OCI-LY1 (cell line): Measurements from ENCODE around the gene RAI14.

Experiments used
- H2AFZ ChIP-seq: fragments of 200-600 bp; sonication (generic), shearing (Covaris generic); 2 replicates; pipeline ENCODE4 v1.6.0; 2014; ENCODE audit warnings: antibody characterized with exemption, mild to moderate bottlenecking, low read length
- H3F3A ChIP-seq: fragments of 200-600 bp; sonication (generic), shearing (Covaris generic); 2 replicates; pipeline ENCODE4 v1.6.0; 2014; ENCODE audit warnings: mild to moderate bottlenecking, antibody characterized with exemption, low read length, moderate library complexity; ENCODE audit not compliant: insufficient read depth
- H3K27ac ChIP-seq: fragments of 200-600 bp; sonication (generic); 2 replicates; pipeline ENCODE4 v1.5.1; 2014; ENCODE audit warnings: low read length, mixed run types, mild to moderate bottlenecking, low read depth; ENCODE audit not compliant: poor library complexity, severe bottlenecking
- H3K27me3 ChIP-seq: fragments of 200-600 bp; sonication (generic); 2 replicates; pipeline ENCODE4 v1.6.0; 2014; ENCODE audit warnings: antibody characterized with exemption, mild to moderate bottlenecking, low read length, moderate library complexity; ENCODE audit not compliant: insufficient read depth
- H3K36me3 ChIP-seq: fragments of 200-600 bp; sonication (generic); 2 replicates; pipeline ENCODE4 v1.6.1; 2014; ENCODE audit warnings: mild to moderate bottlenecking, antibody characterized with exemption, low read length, moderate library complexity, mixed read lengths; ENCODE audit not compliant: insufficient read depth
- H3K4me1 ChIP-seq: fragments of 200-600 bp; sonication (generic); 2 replicates; pipeline ENCODE4 v1.5.1; 2014; ENCODE audit warnings: mild to moderate bottlenecking, low read length, moderate library complexity; ENCODE audit not compliant: insufficient read depth, severe bottlenecking
- H3K4me2 ChIP-seq: fragments of 200-600 bp; sonication (generic), shearing (Covaris generic); 2 replicates; pipeline ENCODE4 v1.6.1; 2014; ENCODE audit warnings: low read length
- H3K4me3 ChIP-seq: fragments of 200-600 bp; sonication (generic); 2 replicates; pipeline ENCODE4 v1.5.1; 2014; ENCODE audit warnings: low read length, low read depth, mild to moderate bottlenecking, mixed read lengths; ENCODE audit not compliant: poor library complexity, severe bottlenecking
- H3K79me2 ChIP-seq: fragments of 200-600 bp; shearing (Covaris generic); 2 replicates; pipeline ENCODE4 v1.6.1; 2016; ENCODE audit warnings: mixed run types, low read length, mixed read lengths; ENCODE audit not compliant: insufficient read depth
- H3K9ac ChIP-seq: fragments of 200-600 bp; sonication (generic), shearing (Covaris generic); 2 replicates; pipeline ENCODE4 v1.6.1; 2014; ENCODE audit warnings: mild to moderate bottlenecking, low read length, mixed read lengths
- H3K9me2 ChIP-seq: fragments of 200-600 bp; sonication (generic), shearing (Covaris generic); 2 replicates; pipeline ENCODE4 v1.6.1; 2014; ENCODE audit warnings: low read depth, mild to moderate bottlenecking, low read length, mixed read lengths
- H3K9me3 ChIP-seq: fragments of 200-600 bp; shearing (Covaris generic); 2 replicates; pipeline ENCODE4 v1.6.1; 2014; ENCODE audit warnings: low read length, mixed read lengths
- H4K20me1 ChIP-seq: fragments of 200-600 bp; sonication (generic), shearing (Covaris generic); 2 replicates; pipeline ENCODE4 v1.6.0; 2016; ENCODE audit warnings: mild to moderate bottlenecking, low read length; ENCODE audit not compliant: insufficient read depth
- CTCF ChIP-seq: fragments of 200-600 bp; sonication (generic), shearing (Covaris generic); IDR thresholded peaks from 2 replicates; pipeline ENCODE4 v1.5.1; 2017; ENCODE audit warnings: mild to moderate bottlenecking, antibody characterized with exemption, low read length, moderate library complexity, mixed read lengths
- EZH2 ChIP-seq: fragments of 200-600 bp; sonication (generic), shearing (Covaris generic); IDR thresholded peaks from 2 replicates; pipeline ENCODE4 v1.8.0; 2017; ENCODE audit warnings: borderline replicate concordance, mixed run types, mild to moderate bottlenecking, antibody characterized with exemption, low read length, moderate library complexity, mixed read lengths

The RAI14 gene

DNA sequence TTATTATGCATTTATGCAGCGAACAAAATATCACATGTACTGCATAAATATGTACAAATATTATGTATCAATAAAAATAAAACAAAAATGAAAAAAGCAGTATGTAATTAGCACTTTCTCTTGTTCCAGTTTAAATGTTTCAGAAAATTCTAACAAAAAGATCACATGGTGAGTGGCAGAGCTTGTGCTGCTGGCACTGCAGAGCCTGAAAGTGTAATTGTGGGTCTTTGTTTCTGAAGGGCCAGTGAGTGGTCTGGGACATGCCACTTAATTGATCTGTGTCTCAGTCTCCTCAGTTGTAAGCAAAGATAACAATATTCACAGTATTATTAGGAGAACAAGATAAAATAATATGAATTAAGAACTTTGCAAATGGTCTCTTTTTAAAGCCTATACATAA, 39.5 kb upstream of the RAI14 start:
- Histone ChIP-seq H3K27me3 (no peaks in the 10 kb centered on the region), H3K9me2 (no peaks in the 10 kb centered on the region), H3K27ac (no peak overlapping the region), H3K79me2 (no peaks in the 10 kb centered on the region), H2AFZ (no peak overlapping the region), H3K9me3 (no peaks in the 10 kb centered on the region), H3F3A (no peaks in the 10 kb centered on the region), H4K20me1 (no peaks in the 10 kb centered on the region), H3K4me2 (no peak overlapping the region), H3K9ac (no peak overlapping the region), H3K4me3 (no peak overlapping the region), H3K36me3 (no peaks in the 10 kb centered on the region), H3K4me1 (no peaks in the 10 kb centered on the region)
- TF ChIP-seq CTCF = no peak
- TF ChIP-seq EZH2 = no peak

- H3K9me3 ChIP-seq = no peaks in the 10 kb centered on the region
- H2AFZ ChIP-seq = no peak overlapping the region
- no peaks in the 10 kb centered on the region for H3K27me3 ChIP-seq
- no peaks in the 10 kb centered on the region for H3F3A ChIP-seq
- no peaks in the 10 kb centered on the region for H3K36me3 ChIP-seq
- H3K79me2 ChIP-seq = no peaks in the 10 kb centered on the region
- TF ChIP-seq CTCF (no peak), EZH2 (no peak)
- no peaks in the 10 kb centered on the region for H4K20me1 ChIP-seq
- H3K4me1 ChIP-seq = no peaks in the 10 kb centered on the region
- H3K9ac ChIP-seq = no peak overlapping the region
- H3K27ac ChIP-seq = no peak overlapping the region
- no peak overlapping the region for H3K4me2 ChIP-seq
- H3K4me3 ChIP-seq = no peak overlapping the region
- no peaks in the 10 kb centered on the region for H3K9me2 ChIP-seq
Measured at GRCh38 chr5:34618371-34619065, 37.6 kb upstream of the RAI14 start.

DNA sequence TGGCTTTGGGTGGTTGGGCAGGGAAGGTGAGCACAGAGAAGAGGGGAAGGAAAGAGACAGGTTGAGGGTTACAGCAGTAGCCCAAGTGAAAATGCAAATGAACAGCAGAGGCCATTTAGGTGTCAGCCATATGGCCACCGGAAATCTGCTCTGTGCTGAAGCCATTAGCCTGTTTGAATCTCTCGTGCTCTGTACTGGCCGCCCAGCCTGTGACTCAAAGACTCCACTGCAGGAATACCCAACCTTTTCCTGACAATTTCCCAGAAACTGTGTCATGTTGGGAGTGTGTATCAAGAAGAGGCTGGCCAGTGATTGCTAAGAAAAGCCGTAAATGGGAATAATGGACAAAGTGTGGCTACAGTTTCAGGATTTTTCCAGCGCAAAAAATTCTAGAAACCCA, 35.9 kb upstream of the RAI14 start:
- Histone ChIP-seq H3K9me2 (no peaks in the 10 kb centered on the region), H3F3A (no peaks in the 10 kb centered on the region), H3K27ac (no peak overlapping the region), H3K4me3 (no peak overlapping the region), H3K9ac (no peak overlapping the region), H4K20me1 (no peaks in the 10 kb centered on the region), H3K27me3 (no peaks in the 10 kb centered on the region), H3K4me1 (no peaks in the 10 kb centered on the region), H2AFZ (no peak overlapping the region), H3K36me3 (no peaks in the 10 kb centered on the region), H3K9me3 (no peaks in the 10 kb centered on the region), H3K4me2 (no peak overlapping the region), H3K79me2 (no peaks in the 10 kb centered on the region)
- TF ChIP-seq EZH2 (no peak), CTCF (no peak)
